GM10266 (cell line): ENCODE results near the gene TMEM80.

ENCODE experiments used
- DNase-seq: peaks from one replicate; pipeline ENCODE4 v3.0.0; 2012; ENCODE audit errors: extremely low spot score
- CTCF ChIP-seq: IDR thresholded peaks from 2 replicates; pipeline ENCODE4 v1.5.1; 2012; ENCODE audit warnings: mild to moderate bottlenecking, low read depth; ENCODE audit not compliant: control insufficient read depth, insufficient read depth; ENCODE audit errors: missing control alignments

TMEM80 gene

GRCh38 chr11:746289-747157 lies 50.9 kb downstream of the TMEM80 start:
- no peak for DNase-seq

GRCh38 chr11:747158-748006 lies 51.8 kb downstream of the TMEM80 start, which contains the start of gene TALDO1:
TSS of gene TALDO1 (plus strand) at chr11:747464. CDS start at chr11:747482, 18 bp downstream.
- TF ChIP-seq CTCF: peak; percentile 19
- DNase-seq: peak; percentile 98

More at GRCh38 chr11:746289-747157, 50.9 kb downstream of the TMEM80 start:
- no peak for TF ChIP-seq CTCF

GRCh38 chr11:748007-748359 lies 52.4 kb downstream of the TMEM80 start:
- DNase-seq: peak; percentile 38

GRCh38 chr11:749731-750130 lies 54.1 kb downstream of the TMEM80 start:
- no peak for TF ChIP-seq CTCF
- no peak for DNase-seq

More at GRCh38 chr11:748007-748359, 52.4 kb downstream of the TMEM80 start:
- no peak for TF ChIP-seq CTCF
